Neural progenitor cell (in vitro differentiated cells): ENCODE measurements around the gene TNFRSF14. TPM values are rescaled to one million over a fixed set of nuclear protein-coding genes. Genes with fewer than 3 reads are reported as not detected.

ENCODE experiments used
- DNase-seq: peaks from one replicate; pipeline ENCODE4 v3.0.0-alpha.2; 2016; ENCODE audit warnings: low spot score
- H2AFZ ChIP-seq: fragments of 200-600 bp; sonication (generic); replicated peaks from 2 replicates; pipeline ENCODE4 v1.6.1; 2016; ENCODE audit warnings: antibody characterized with exemption
- H3F3A ChIP-seq: fragments of 200-600 bp; sonication (generic); 2 replicates; pipeline ENCODE4 v1.6.1; 2016; ENCODE audit warnings: antibody characterized with exemption, low read depth
- H3K27ac ChIP-seq: fragments of 200-600 bp; sonication (generic); 2 replicates; pipeline ENCODE4 v1.5.1; 2016; ENCODE audit warnings: mild to moderate bottlenecking
- H3K27me3 ChIP-seq: fragments of 200-600 bp; sonication (generic); 2 replicates; pipeline ENCODE4 v1.6.1; 2016; ENCODE audit warnings: mild to moderate bottlenecking, moderate library complexity
- H3K36me3 ChIP-seq: fragments of 200-600 bp; sonication (generic); 2 replicates; pipeline ENCODE4 v1.5.1; 2016
- H3K4me1 ChIP-seq: fragments of 200-600 bp; sonication (generic); 2 replicates; pipeline ENCODE4 v1.6.1; 2016; ENCODE audit warnings: mixed run types
- H3K4me2 ChIP-seq: fragments of 200-600 bp; sonication (generic); 2 replicates; pipeline ENCODE4 v1.6.1; 2016
- H3K4me3 ChIP-seq: fragments of 200-600 bp; sonication (generic); 2 replicates; pipeline ENCODE4 v1.5.1; 2016
- H3K79me2 ChIP-seq: fragments of 200-600 bp; sonication (generic); 2 replicates; pipeline ENCODE4 v1.6.1; 2016; ENCODE audit warnings: low read depth
- H3K9ac ChIP-seq: fragments of 200-600 bp; sonication (generic); 2 replicates; pipeline ENCODE4 v1.6.1; 2016
- H3K9me3 ChIP-seq: fragments of 200-600 bp; sonication (generic); 2 replicates; pipeline ENCODE4 v1.5.1; 2016; ENCODE audit warnings: low read depth
- H4K20me1 ChIP-seq: fragments of 200-600 bp; sonication (generic); 2 replicates; pipeline ENCODE4 v1.6.1; 2016; ENCODE audit warnings: low read depth
- H3K27ac Mint-ChIP-seq: 3 replicates; pipeline ENCODE4 v1.8.0; 2021; ENCODE audit warnings: mixed read lengths
- H3K27me3 Mint-ChIP-seq: 2 replicates; pipeline ENCODE4 v1.8.0; 2022; ENCODE audit warnings: low read depth, mild to moderate bottlenecking, inconsistent platforms, moderate library complexity, mixed read lengths; ENCODE audit not compliant: insufficient read depth
- H3K36me3 Mint-ChIP-seq: 3 replicates; pipeline ENCODE4 v1.8.0; 2021; ENCODE audit warnings: mixed read lengths
- H3K4me1 Mint-ChIP-seq: 3 replicates; pipeline ENCODE4 v1.8.0; 2021; ENCODE audit warnings: mixed read lengths
- H3K4me3 Mint-ChIP-seq: 3 replicates; pipeline ENCODE4 v1.8.0; 2021; ENCODE audit warnings: mild to moderate bottlenecking, moderate library complexity, mixed read lengths
- H3K9me3 Mint-ChIP-seq: 3 replicates; pipeline ENCODE4 v1.8.0; 2020; ENCODE audit warnings: mixed read lengths
- EZH2 ChIP-seq: fragments of 200-600 bp; sonication (generic); IDR thresholded peaks from 2 replicates; pipeline ENCODE4 v1.6.1; 2017; ENCODE audit warnings: antibody characterized with exemption, mild to moderate bottlenecking, moderate library complexity
- EZH2phosphoT487 ChIP-seq: fragments of 200-600 bp; sonication (generic); IDR thresholded peaks from 2 replicates; pipeline ENCODE4 v1.6.1; 2017; ENCODE audit warnings: antibody characterized with exemption
- total RNA-seq: library from RNA; depleted of rRNA; stranded (reverse); fragments of >200 nt; gene quantifications from 2 replicates; pipeline ENCODE4 v1.2.3, GENCODE V29; 2015; ENCODE audit warnings: low replicate concordance
- TF ChIP-seq, protein P1 (sequence below): fragments of 200-600 bp; sonication (generic); IDR thresholded peaks from 2 replicates; pipeline ENCODE4 v1.5.1; 2017; ENCODE audit warnings: antibody characterized with exemption, mild to moderate bottlenecking

The TNFRSF14 gene
- total RNA-seq, 1 donor from 2014 or later = not detected

DNA sequence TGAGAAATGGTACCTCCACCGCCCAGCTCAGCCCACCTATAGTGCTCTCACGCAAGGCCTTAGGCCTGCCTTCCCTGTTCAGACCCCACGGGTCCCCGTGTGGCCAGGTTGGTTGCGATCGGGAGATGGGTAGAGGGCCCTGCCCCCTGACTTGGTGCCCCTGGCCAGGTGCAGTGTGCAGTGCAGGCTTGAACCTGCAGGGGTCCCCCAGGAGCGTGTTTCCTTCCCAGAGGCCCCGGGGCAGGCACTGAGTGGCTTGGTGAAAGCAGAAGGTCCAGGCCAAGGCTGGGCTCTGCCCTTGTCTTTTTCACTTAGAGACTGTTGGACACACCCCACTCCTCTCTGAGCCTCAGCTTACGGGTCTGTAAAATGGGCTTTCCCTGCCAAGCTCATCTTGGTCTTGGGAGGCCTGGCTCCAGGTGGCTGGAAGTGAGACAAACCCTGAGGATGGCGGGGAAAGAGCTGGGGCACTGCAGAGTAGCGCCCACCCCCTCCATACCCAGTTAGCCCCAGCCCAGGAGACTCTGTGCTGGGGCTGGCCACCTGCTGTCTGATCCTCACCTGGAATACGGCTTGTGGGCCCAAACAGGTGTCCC is 16.8 kb upstream of the TNFRSF14 start:
- TF ChIP-seq, protein P1, sequence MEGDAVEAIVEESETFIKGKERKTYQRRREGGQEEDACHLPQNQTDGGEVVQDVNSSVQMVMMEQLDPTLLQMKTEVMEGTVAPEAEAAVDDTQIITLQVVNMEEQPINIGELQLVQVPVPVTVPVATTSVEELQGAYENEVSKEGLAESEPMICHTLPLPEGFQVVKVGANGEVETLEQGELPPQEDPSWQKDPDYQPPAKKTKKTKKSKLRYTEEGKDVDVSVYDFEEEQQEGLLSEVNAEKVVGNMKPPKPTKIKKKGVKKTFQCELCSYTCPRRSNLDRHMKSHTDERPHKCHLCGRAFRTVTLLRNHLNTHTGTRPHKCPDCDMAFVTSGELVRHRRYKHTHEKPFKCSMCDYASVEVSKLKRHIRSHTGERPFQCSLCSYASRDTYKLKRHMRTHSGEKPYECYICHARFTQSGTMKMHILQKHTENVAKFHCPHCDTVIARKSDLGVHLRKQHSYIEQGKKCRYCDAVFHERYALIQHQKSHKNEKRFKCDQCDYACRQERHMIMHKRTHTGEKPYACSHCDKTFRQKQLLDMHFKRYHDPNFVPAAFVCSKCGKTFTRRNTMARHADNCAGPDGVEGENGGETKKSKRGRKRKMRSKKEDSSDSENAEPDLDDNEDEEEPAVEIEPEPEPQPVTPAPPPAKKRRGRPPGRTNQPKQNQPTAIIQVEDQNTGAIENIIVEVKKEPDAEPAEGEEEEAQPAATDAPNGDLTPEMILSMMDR = peak; percentile 47
- TF ChIP-seq EZH2 = no peak
- Mint-ChIP-seq H3K36me3 (no peaks in the 10 kb centered on the region), H3K4me1 (peaks cover 51% of the 10 kb centered on the region), H3K27me3 (peaks cover 19% of the 10 kb centered on the region), H3K4me3 (no peak overlapping the region), H3K27ac (no peak overlapping the region), H3K9me3 (no peaks in the 10 kb centered on the region)
- Histone ChIP-seq H3K27me3 (peaks cover 63% of the 10 kb centered on the region), H3K79me2 (no peaks in the 10 kb centered on the region), H4K20me1 (no peaks in the 10 kb centered on the region), H3K27ac (no peak overlapping the region), H3K4me1 (peaks cover 52% of the 10 kb centered on the region), H3K4me3 (no peak overlapping the region), H2AFZ (no peak overlapping the region), H3K4me2 (peak overlapping the region; percentile 73), H3K9me3 (no peaks in the 10 kb centered on the region), H3F3A (peaks cover 48% of the 10 kb centered on the region), H3K9ac (no peak overlapping the region), H3K36me3 (no peaks in the 10 kb centered on the region)
- peak; percentile 55 for DNase-seq

DNA sequence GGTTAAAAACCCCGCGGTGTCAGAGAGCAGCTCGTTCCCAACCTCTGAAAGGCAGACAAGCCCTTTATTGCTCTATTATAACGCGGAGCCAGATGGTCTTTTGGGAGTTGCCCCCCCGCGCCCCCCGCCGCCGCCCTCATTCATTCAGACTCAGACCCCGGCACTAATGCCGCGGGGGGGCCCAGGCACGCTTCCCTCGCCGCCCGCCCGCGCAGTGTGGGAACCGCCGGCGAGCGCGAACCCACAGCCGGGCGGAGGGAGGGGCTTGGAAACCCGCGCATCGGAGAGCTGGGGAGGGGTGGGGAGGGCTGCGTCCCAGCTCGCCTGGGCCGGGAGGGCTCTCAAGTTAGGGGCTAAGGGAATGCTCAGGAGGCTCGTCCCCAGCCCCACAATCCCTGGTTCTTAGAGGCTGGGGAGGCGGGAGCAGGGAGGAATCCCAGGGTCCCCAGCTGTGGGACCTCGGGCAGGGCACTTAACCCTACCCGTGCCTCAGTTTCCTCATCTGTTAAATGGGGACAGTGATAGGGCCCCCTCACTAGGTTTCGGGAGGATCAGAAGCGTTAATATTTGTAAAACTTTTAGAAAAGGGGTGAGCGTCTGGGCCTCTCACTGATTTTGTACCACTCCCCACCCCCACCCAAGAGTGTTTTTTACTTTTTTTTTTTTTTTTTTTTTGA is 15.2 kb upstream of the TNFRSF14 start:
- Histone ChIP-seq H3K27me3 (peaks cover 47% of the 10 kb centered on the region), H3K4me1 (peaks cover 52% of the 10 kb centered on the region), H3K79me2 (no peaks in the 10 kb centered on the region), H3K4me3 (peak overlapping the region; percentile 31), H3K4me2 (peak overlapping the region; percentile 73), H3F3A (peaks cover 63% of the 10 kb centered on the region), H3K27ac (peak overlapping the region; percentile 89), H3K36me3 (no peaks in the 10 kb centered on the region), H4K20me1 (no peaks in the 10 kb centered on the region), H3K9ac (no peak overlapping the region), H3K9me3 (no peaks in the 10 kb centered on the region), H2AFZ (no peak overlapping the region)
- H3K4me3 Mint-ChIP-seq = peak overlapping the region; percentile 69
- no peaks in the 10 kb centered on the region for H3K9me3 Mint-ChIP-seq
- TF ChIP-seq EZH2 = no peak
- TF ChIP-seq, protein P1 = no peak
- TF ChIP-seq EZH2phosphoT487 = peak; percentile 64
- H3K27me3 Mint-ChIP-seq = peaks cover 17% of the 10 kb centered on the region
- H3K27ac Mint-ChIP-seq = peak overlapping the region; percentile 78
- peaks cover 49% of the 10 kb centered on the region for H3K4me1 Mint-ChIP-seq
- H3K36me3 Mint-ChIP-seq = no peaks in the 10 kb centered on the region
- DNase-seq = peak; percentile 94

DNA sequence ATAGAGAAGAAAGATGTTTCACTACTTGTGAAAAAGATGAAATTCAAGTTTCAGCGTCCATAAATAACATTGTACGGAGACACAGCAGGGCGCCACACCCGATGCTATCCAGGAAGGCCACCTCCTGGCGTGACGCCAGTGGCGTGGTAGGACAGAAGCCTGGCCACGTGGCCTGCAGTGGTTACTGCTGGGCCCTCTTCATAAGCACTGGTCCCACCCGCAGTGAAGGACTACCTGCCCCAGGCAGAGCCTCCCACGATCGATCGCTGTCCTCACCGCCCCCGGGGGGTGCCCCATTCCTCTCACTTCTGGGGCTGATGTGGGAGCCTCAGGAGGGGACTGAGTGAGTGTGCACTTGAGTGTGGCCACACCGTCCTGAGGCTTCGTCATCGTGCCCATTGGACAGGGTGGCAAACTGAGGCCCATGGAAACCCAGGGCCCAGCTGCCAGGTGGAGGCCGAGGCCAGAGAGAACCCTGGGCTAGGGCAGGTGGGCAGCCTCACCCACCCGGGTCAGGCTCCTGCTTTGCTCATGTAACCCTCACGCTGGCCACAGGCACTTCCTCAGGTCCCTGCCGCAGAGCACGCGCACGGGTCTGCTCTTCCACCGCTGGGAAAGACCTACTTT is 14.4 kb upstream of the TNFRSF14 start:
- no peak for DNase-seq

More for the DNA sequence above, 14.4 kb upstream of the TNFRSF14 start:
- Histone ChIP-seq H2AFZ (no peak overlapping the region), H3K27me3 (peaks cover 40% of the 10 kb centered on the region), H3K9me3 (no peaks in the 10 kb centered on the region), H4K20me1 (no peaks in the 10 kb centered on the region), H3K27ac (no peak overlapping the region), H3K4me2 (no peak overlapping the region), H3K4me3 (no peak overlapping the region), H3K79me2 (no peaks in the 10 kb centered on the region), H3K4me1 (peaks cover 51% of the 10 kb centered on the region), H3K9ac (no peak overlapping the region), H3F3A (peaks cover 68% of the 10 kb centered on the region), H3K36me3 (no peaks in the 10 kb centered on the region)
- Mint-ChIP-seq H3K9me3 (no peaks in the 10 kb centered on the region), H3K4me1 (peaks cover 44% of the 10 kb centered on the region), H3K27ac (peak overlapping the region; percentile 76), H3K4me3 (peak overlapping the region; percentile 69), H3K27me3 (peaks cover 17% of the 10 kb centered on the region), H3K36me3 (no peaks in the 10 kb centered on the region)
- no peak for TF ChIP-seq EZH2phosphoT487
- TF ChIP-seq, protein P1 = no peak
- no peak for TF ChIP-seq EZH2
